Measurements from ENCODE around the gene SPEM2. TPM values are rescaled to one million over a fixed set of nuclear protein-coding genes. Genes with fewer than 3 reads are reported as not detected.
A peak's percentile ranks its signal among the peaks of the same experiment; 100 is the strongest.

The SPEM2 gene
- total RNA-seq, 1 experiment from 2014 or later: 0.24 TPM

GRCh38 chr17:7443499-7444485 lies 18.4 kb downstream of the SPEM2 start:
- Histone ChIP-seq H3K27ac (ENCODE audit: low read depth, low read length, poor library complexity, severe bottlenecking) (peak overlapping the region; percentile 51), H3K36me3 (ENCODE audit: insufficient read depth, low read length, poor library complexity, severe bottlenecking) (no peaks in the 10 kb centered on the region), H3K4me3 (ENCODE audit: low read depth, low read length, poor library complexity, severe bottlenecking) (no peak overlapping the region), H3K9me3 (ENCODE audit: low read depth, low read length, poor library complexity, severe bottlenecking) (no peaks in the 10 kb centered on the region), H3K4me1 (ENCODE audit: insufficient read depth, low read length, poor library complexity, severe bottlenecking) (peaks cover 32% of the 10 kb centered on the region), H3K27me3 (replicated peaks; ENCODE audit: insufficient read depth, low read depth, low read length, poor library complexity) (no peaks in the 10 kb centered on the region)
- POLR2A ChIA-PET (ENCODE audit: low non-redundant PET): no interaction called here
- TF ChIP-seq, protein P1, sequence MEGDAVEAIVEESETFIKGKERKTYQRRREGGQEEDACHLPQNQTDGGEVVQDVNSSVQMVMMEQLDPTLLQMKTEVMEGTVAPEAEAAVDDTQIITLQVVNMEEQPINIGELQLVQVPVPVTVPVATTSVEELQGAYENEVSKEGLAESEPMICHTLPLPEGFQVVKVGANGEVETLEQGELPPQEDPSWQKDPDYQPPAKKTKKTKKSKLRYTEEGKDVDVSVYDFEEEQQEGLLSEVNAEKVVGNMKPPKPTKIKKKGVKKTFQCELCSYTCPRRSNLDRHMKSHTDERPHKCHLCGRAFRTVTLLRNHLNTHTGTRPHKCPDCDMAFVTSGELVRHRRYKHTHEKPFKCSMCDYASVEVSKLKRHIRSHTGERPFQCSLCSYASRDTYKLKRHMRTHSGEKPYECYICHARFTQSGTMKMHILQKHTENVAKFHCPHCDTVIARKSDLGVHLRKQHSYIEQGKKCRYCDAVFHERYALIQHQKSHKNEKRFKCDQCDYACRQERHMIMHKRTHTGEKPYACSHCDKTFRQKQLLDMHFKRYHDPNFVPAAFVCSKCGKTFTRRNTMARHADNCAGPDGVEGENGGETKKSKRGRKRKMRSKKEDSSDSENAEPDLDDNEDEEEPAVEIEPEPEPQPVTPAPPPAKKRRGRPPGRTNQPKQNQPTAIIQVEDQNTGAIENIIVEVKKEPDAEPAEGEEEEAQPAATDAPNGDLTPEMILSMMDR (conservative IDR thresholded peaks at IDR 0.05; ENCODE audit: low read depth, low read length): no peak
- TF ChIP-seq EZH2 (IDR thresholded peaks at IDR 0.05; ENCODE audit: borderline replicate concordance, low read depth, low read length, poor library complexity, severe bottlenecking): no peak
- no TSS peak for BruUV-seq (replicated peaks)
- intact Hi-C loops (cut with micrococcal nuclease; ENCODE audit: unreplicated experiment): no loop called here
- DNase-seq (ENCODE audit: low spot score): no peak
- CTCF ChIA-PET: no interaction called here

DNA sequence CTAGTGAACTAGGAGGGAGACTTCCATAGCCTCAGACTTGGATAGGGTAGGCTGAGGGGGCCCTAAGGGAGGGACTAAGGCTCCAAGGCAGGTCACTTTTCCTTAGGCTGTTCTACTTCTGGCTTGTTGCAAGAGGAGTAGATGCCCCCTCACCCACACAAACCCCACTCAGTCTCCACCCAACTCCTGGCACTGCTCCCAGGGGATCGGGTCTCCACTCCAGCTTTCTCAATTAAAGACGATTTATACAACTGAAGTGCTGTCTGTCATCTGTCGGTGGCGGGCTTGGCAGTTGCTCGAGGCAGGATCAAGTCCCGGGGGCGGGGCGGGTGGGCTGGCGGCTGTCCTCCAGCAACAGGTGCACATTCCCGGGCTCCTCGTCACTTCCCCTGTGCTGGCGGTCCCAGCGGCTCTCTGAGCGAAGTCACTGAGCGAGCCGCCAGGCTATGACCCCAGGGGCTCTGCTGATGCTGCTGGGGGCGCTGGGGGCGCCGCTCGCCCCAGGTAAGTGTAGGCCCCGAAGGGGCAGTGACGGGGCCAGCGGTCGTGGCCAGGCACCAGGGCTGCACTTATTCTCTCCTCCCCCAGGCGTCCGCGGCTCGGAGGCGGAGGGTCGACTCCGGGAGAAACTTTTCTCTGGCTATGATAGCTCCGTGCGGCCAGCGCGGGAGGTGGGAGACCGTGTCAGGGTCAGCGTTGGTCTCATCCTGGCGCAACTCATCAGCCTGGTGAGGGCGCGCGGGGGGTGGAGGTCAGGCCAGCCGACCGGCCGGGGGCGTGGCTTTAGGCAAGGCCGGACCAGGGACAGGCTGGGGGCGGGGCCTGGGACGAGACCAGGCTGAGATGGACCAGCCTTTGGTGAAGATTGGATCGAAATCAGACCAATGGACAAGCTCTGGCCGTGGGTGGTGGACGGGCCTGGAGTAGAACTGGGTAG lies 19.5 kb downstream of the SPEM2 start, which contains the start of gene CHRNB1:
Gene CHRNB1, plus strand, starts transcription at position 380 of the 937 bp plus-strand sequence. Its CDS starts 67 bp downstream, at position 447.
- CTCF ChIA-PET: no interaction called here
- BruUV-seq (replicated peaks): no TSS peak
- Histone ChIP-seq H3K27me3 (replicated peaks; ENCODE audit: insufficient read depth, low read depth, low read length, poor library complexity) (no peaks in the 10 kb centered on the region), H3K27ac (ENCODE audit: low read depth, low read length, poor library complexity, severe bottlenecking) (peak within 1 kb of the TSS; percentile 73), H3K9me3 (ENCODE audit: low read depth, low read length, poor library complexity, severe bottlenecking) (no peaks in the 10 kb centered on the region), H3K4me3 (ENCODE audit: low read depth, low read length, poor library complexity, severe bottlenecking) (peak within 1 kb of the TSS; percentile 45), H3K4me1 (ENCODE audit: insufficient read depth, low read length, poor library complexity, severe bottlenecking) (peaks cover 29% of the 10 kb centered on the region), H3K36me3 (ENCODE audit: insufficient read depth, low read length, poor library complexity, severe bottlenecking) (no peaks in the 10 kb centered on the region)
- intact Hi-C loops (cut with micrococcal nuclease; ENCODE audit: unreplicated experiment): no loop called here
- peak; percentile 68 for DNase-seq (ENCODE audit: low spot score)
- POLR2A ChIA-PET (ENCODE audit: low non-redundant PET): no interaction called here
- TF ChIP-seq EZH2 (IDR thresholded peaks at IDR 0.05; ENCODE audit: borderline replicate concordance, low read depth, low read length, poor library complexity, severe bottlenecking): no peak
- TF ChIP-seq, protein P1 (conservative IDR thresholded peaks at IDR 0.05; ENCODE audit: low read depth, low read length): no peak

GRCh38 chr17:7445619-7445968 lies 20.2 kb downstream of the SPEM2 start:
- Histone ChIP-seq H3K4me1 (ENCODE audit: insufficient read depth, low read length, poor library complexity, severe bottlenecking) (peaks cover 27% of the 10 kb centered on the region), H3K4me3 (ENCODE audit: low read depth, low read length, poor library complexity, severe bottlenecking) (peak overlapping the region; percentile 45), H3K27ac (ENCODE audit: low read depth, low read length, poor library complexity, severe bottlenecking) (peak overlapping the region; percentile 73), H3K9me3 (ENCODE audit: low read depth, low read length, poor library complexity, severe bottlenecking) (no peaks in the 10 kb centered on the region), H3K27me3 (replicated peaks; ENCODE audit: insufficient read depth, low read depth, low read length, poor library complexity) (no peaks in the 10 kb centered on the region), H3K36me3 (ENCODE audit: insufficient read depth, low read length, poor library complexity, severe bottlenecking) (no peaks in the 10 kb centered on the region)
- TF ChIP-seq EZH2 (IDR thresholded peaks at IDR 0.05; ENCODE audit: borderline replicate concordance, low read depth, low read length, poor library complexity, severe bottlenecking): no peak
- TF ChIP-seq, protein P1 (conservative IDR thresholded peaks at IDR 0.05; ENCODE audit: low read depth, low read length): no peak
- POLR2A ChIA-PET (ENCODE audit: low non-redundant PET): interaction anchor here (1.0 kb wide), 1 partner anchor 10 kb away, joined by 5 read pairs; the partner anchor contains the start of gene TMEM102
- no TSS peak for BruUV-seq (replicated peaks)
- intact Hi-C loops (cut with micrococcal nuclease; ENCODE audit: unreplicated experiment): no loop called here
- CTCF ChIA-PET: interaction anchor here (0.5 kb wide), 1 partner anchor 42 kb away, joined by 5 read pairs; the partner anchor contains the start of gene TMEM256
- no peak for DNase-seq (ENCODE audit: low spot score)
